Measurements from ENCODE around the gene ADGRG1. TPM values are rescaled to one million over a fixed set of nuclear protein-coding genes. Genes with fewer than 3 reads are reported as not detected.

The ADGRG1 gene
- total RNA-seq, 2 donors from 2014 or later, result 0.64 TPM

DNA sequence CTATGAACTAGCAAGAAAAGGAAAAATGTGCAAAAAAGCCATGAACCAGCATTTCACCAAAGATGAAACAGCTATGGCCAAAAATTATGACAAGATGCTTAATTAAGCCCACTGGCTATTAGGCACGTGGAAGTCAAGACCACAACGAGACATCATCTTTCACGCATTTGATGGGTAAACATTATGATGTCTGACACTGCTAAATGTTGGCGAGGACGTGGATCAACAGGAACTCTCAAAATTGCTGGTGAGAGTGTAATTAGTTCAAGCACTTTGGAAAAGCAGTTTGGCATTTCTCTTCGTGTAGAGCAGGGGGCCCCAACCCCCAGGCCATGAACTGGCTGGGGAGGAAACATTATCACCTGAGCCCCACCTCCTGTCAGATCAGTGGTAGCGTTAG lies 39.6 kb upstream of the ADGRG1 start:
- Histone ChIP-seq H3K27ac (ENCODE audit: low read depth, low read length) (no peak overlapping the region), H3K27me3 (ENCODE audit: control insufficient read depth, insufficient read depth, low read length, poor library complexity, severe bottlenecking) (peaks cover 8% of the 10 kb centered on the region), H3K4me1 (ENCODE audit: control insufficient read depth, insufficient read depth, low read length) (no peaks in the 10 kb centered on the region), H3K36me3 (ENCODE audit: control insufficient read depth, insufficient read depth, low read length) (no peaks in the 10 kb centered on the region), H3K4me3 (ENCODE audit: low read length) (no peak overlapping the region), H3K9me3 (ENCODE audit: control insufficient read depth, low read length) (no peaks in the 10 kb centered on the region), H3K9ac (ENCODE audit: extremely low read depth, low read length, poor library complexity, severe bottlenecking) (no peak overlapping the region)
- TF ChIP-seq, protein P1, sequence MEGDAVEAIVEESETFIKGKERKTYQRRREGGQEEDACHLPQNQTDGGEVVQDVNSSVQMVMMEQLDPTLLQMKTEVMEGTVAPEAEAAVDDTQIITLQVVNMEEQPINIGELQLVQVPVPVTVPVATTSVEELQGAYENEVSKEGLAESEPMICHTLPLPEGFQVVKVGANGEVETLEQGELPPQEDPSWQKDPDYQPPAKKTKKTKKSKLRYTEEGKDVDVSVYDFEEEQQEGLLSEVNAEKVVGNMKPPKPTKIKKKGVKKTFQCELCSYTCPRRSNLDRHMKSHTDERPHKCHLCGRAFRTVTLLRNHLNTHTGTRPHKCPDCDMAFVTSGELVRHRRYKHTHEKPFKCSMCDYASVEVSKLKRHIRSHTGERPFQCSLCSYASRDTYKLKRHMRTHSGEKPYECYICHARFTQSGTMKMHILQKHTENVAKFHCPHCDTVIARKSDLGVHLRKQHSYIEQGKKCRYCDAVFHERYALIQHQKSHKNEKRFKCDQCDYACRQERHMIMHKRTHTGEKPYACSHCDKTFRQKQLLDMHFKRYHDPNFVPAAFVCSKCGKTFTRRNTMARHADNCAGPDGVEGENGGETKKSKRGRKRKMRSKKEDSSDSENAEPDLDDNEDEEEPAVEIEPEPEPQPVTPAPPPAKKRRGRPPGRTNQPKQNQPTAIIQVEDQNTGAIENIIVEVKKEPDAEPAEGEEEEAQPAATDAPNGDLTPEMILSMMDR (conservative IDR thresholded peaks at IDR 0.05), result no peak
- Mint-ChIP-seq H3K4me1 (no peaks in the 10 kb centered on the region), H3K27me3 (ENCODE audit: insufficient read depth) (peaks cover 33% of the 10 kb centered on the region), H3K4me3 (no peak overlapping the region), H3K36me3 (ENCODE audit: low read depth) (no peaks in the 10 kb centered on the region), H3K9me3 (peaks cover 8% of the 10 kb centered on the region), H3K27ac (no peak overlapping the region)
- WGBS, 2 experiments (ENCODE audit: insufficient coverage in 1 of 2, insufficient read length in 1 of 2), result 88 to 92% methylated on average over 4 to 7 of the region's 7 CpGs
- no peak for DNase-seq

DNA sequence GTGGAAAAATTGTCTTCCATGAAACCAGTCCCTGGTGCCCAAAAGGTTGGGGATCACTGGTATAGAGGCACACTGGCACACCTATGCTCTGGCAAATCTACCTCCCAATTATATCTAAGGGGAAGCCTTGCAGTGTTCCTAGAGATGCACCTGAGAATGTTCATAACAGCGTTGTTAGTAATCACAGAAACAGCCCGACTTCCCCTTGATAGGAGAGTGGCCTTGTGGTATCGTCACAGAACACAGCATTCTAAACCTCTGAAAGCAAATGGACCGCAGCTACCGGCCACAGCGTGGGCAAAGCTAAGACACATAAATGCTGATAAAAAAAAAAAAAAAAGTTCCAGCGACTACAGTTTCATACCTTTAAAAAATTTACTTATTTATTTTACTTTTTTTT lies 39.1 kb upstream of the ADGRG1 start:
- TF ChIP-seq, protein P1 (conservative IDR thresholded peaks at IDR 0.05), result no peak
- peaks cover 30% of the 10 kb centered on the region for H3K27me3 Mint-ChIP-seq (ENCODE audit: insufficient read depth)
- no peak overlapping the region for H3K27ac ChIP-seq (ENCODE audit: low read depth, low read length)
- H3K36me3 Mint-ChIP-seq (ENCODE audit: low read depth), result no peaks in the 10 kb centered on the region
- peaks cover 8% of the 10 kb centered on the region for H3K9me3 Mint-ChIP-seq
- H3K9me3 ChIP-seq (ENCODE audit: control insufficient read depth, low read length), result no peaks in the 10 kb centered on the region
- 97 to 100% methylated on average over 3 to 6 of the region's 7 CpGs for WGBS, 2 experiments (ENCODE audit: insufficient coverage in 1 of 2, insufficient read length in 1 of 2)
- H3K36me3 ChIP-seq (ENCODE audit: control insufficient read depth, insufficient read depth, low read length), result no peaks in the 10 kb centered on the region
- H3K27me3 ChIP-seq (ENCODE audit: control insufficient read depth, insufficient read depth, low read length, poor library complexity, severe bottlenecking), result peaks cover 8% of the 10 kb centered on the region
- H3K9ac ChIP-seq (ENCODE audit: extremely low read depth, low read length, poor library complexity, severe bottlenecking), result no peak overlapping the region
- DNase-seq, result no peak
- no peaks in the 10 kb centered on the region for H3K4me1 Mint-ChIP-seq
- no peak overlapping the region for H3K4me3 ChIP-seq (ENCODE audit: low read length)
- no peak overlapping the region for H3K4me3 Mint-ChIP-seq
- H3K27ac Mint-ChIP-seq, result no peak overlapping the region
- H3K4me1 ChIP-seq (ENCODE audit: control insufficient read depth, insufficient read depth, low read length), result no peaks in the 10 kb centered on the region

DNA sequence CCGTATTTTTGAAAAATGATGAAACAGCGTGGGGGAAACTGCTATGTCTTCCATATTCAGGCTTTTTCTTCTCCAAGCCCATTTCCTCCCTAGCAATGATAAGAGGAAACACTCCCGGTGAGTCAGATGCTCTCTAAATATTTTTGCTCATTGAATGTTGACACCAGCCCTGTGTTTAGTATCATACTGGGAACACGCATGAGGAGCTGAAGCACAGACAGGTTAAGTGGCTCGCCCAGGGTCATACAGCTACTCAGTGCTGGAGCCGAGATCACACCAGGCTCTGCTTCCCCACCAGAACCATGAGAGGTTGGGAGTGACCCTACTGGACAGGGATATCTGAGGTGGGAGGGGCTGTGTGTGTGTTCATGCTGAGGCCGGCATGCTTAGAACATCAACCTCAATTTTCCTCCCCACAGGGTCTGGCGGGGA lies 37.8 kb upstream of the ADGRG1 start:
- Mint-ChIP-seq H3K9me3 (peaks cover 9% of the 10 kb centered on the region), H3K36me3 (ENCODE audit: low read depth) (no peaks in the 10 kb centered on the region), H3K4me1 (no peaks in the 10 kb centered on the region), H3K27me3 (ENCODE audit: insufficient read depth) (peaks cover 20% of the 10 kb centered on the region), H3K27ac (no peak overlapping the region), H3K4me3 (no peak overlapping the region)
- Histone ChIP-seq H3K36me3 (ENCODE audit: control insufficient read depth, insufficient read depth, low read length) (no peaks in the 10 kb centered on the region), H3K27me3 (ENCODE audit: control insufficient read depth, insufficient read depth, low read length, poor library complexity, severe bottlenecking) (no peaks in the 10 kb centered on the region), H3K27ac (ENCODE audit: low read depth, low read length) (no peak overlapping the region), H3K9ac (ENCODE audit: extremely low read depth, low read length, poor library complexity, severe bottlenecking) (no peak overlapping the region), H3K4me3 (ENCODE audit: low read length) (no peak overlapping the region), H3K4me1 (ENCODE audit: control insufficient read depth, insufficient read depth, low read length) (no peaks in the 10 kb centered on the region), H3K9me3 (ENCODE audit: control insufficient read depth, low read length) (no peaks in the 10 kb centered on the region)
- no peak for DNase-seq
- TF ChIP-seq, protein P1 (conservative IDR thresholded peaks at IDR 0.05), result no peak
- WGBS, 2 experiments (ENCODE audit: insufficient coverage in 1 of 2, insufficient read length in 1 of 2), result 75 to 89% methylated on average over 5 to 7 of the region's 8 CpGs

Data from endodermal cell (in vitro differentiated cells).